Osteoblast (primary cell): Measurements from ENCODE around the gene SGPL1. TPM values are rescaled to one million over a fixed set of nuclear protein-coding genes. Genes with fewer than 3 reads are reported as not detected.
A peak's percentile ranks its signal among the peaks of the same experiment; 100 is the strongest.

Experiments
- DNase-seq: peaks from one replicate; pipeline ENCODE4 v3.0.0; 2011; ENCODE audit warnings: low spot score, mixed read lengths; ENCODE audit not compliant: insufficient read length; ENCODE audit errors: missing footprints
- H2AFZ ChIP-seq: 2 replicates; pipeline ENCODE4 v1.6.0; 2011; ENCODE audit warnings: mild to moderate bottlenecking, low read length
- H3K27ac ChIP-seq: 2 replicates; pipeline ENCODE4 v1.5.1; 2011; ENCODE audit warnings: mild to moderate bottlenecking, low read depth, low read length, moderate library complexity
- H3K27me3 ChIP-seq: 2 replicates; pipeline ENCODE4 v1.6.0; 2012; ENCODE audit warnings: mild to moderate bottlenecking, control low read depth, inconsistent platforms, low read length, moderate library complexity; ENCODE audit not compliant: insufficient read depth
- H3K36me3 ChIP-seq: 2 replicates; pipeline ENCODE4 v1.5.1; 2011; ENCODE audit warnings: mild to moderate bottlenecking, low read length, control low read depth, moderate library complexity; ENCODE audit not compliant: insufficient read depth
- H3K4me1 ChIP-seq: 2 replicates; pipeline ENCODE4 v1.5.1; 2011; ENCODE audit warnings: mild to moderate bottlenecking, low read length, control low read depth, moderate library complexity; ENCODE audit not compliant: insufficient read depth
- H3K4me2 ChIP-seq: 2 replicates; pipeline ENCODE4 v1.6.0; 2011; ENCODE audit warnings: mild to moderate bottlenecking, low read length; ENCODE audit not compliant: insufficient read depth
- H3K4me3 ChIP-seq: fragments of 200-600 bp; sonication (generic); 3 replicates; pipeline ENCODE4 v1.5.1; 2012; ENCODE audit warnings: mild to moderate bottlenecking, low read length, inconsistent platforms; ENCODE audit not compliant: insufficient read depth
- H3K79me2 ChIP-seq: 2 replicates; pipeline ENCODE4 v1.6.0; 2012; ENCODE audit warnings: mild to moderate bottlenecking, low read length, control low read depth, inconsistent platforms; ENCODE audit not compliant: insufficient read depth
- H3K9me3 ChIP-seq: 2 replicates; pipeline ENCODE4 v1.5.1; 2011; ENCODE audit warnings: low read depth, low read length, control low read depth
- H4K20me1 ChIP-seq: 2 replicates; pipeline ENCODE4 v1.6.0; 2012; ENCODE audit warnings: mild to moderate bottlenecking, low read length, control low read depth; ENCODE audit not compliant: insufficient read depth
- total RNA-seq: library from RNA; depleted of rRNA; stranded (reverse); fragments of >200 nt; gene quantifications from 2 replicates; pipeline ENCODE4 v1.2.3, GENCODE V29; 2012
- TF ChIP-seq, protein P1 (sequence below): IDR thresholded peaks from 2 replicates; pipeline ENCODE4 v1.5.1; 2011; ENCODE audit warnings: mild to moderate bottlenecking, low read depth, low read length, moderate library complexity; ENCODE audit errors: extremely low read depth

The SGPL1 gene
- total RNA-seq, 1 donor, result 47.4 TPM

DNA sequence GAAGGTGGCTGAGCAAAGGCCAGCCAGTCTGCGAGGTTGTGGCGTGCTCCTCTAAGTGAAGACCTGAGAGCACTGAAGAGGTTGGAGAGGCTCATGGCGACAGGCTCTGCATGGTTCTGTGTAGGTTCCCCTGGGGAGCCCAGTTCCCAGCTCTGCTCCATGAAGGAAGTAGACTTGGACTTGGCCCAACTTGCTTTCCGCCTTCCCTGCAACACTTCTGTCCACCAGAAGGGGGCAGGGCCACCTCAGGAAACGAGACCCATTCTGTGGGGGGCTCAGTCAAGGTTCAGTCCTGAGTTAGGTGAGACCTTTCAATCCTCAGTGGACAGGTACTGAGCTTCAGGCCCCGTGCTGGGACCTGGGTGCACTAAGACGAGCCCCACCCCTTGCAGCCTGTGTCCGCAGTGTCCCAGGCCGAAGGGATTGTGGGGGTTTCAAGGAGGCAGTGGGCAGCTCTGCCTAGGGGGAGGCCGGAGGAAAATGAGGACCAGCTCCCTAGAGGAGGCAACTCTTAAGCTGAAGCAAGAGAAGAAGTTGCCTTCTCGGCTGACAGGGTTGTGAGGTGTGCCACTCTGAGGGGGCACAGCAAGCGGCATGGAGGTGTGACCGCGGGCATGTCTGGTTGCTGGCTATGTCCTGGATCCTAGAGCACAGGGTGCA is 87.6 kb downstream of the SGPL1 start:
- no peaks in the 10 kb centered on the region for H3K9me3 ChIP-seq
- peaks cover 18% of the 10 kb centered on the region for H3K27me3 ChIP-seq
- no peak overlapping the region for H3K4me3 ChIP-seq
- H2AFZ ChIP-seq, result no peak overlapping the region
- TF ChIP-seq, protein P1, sequence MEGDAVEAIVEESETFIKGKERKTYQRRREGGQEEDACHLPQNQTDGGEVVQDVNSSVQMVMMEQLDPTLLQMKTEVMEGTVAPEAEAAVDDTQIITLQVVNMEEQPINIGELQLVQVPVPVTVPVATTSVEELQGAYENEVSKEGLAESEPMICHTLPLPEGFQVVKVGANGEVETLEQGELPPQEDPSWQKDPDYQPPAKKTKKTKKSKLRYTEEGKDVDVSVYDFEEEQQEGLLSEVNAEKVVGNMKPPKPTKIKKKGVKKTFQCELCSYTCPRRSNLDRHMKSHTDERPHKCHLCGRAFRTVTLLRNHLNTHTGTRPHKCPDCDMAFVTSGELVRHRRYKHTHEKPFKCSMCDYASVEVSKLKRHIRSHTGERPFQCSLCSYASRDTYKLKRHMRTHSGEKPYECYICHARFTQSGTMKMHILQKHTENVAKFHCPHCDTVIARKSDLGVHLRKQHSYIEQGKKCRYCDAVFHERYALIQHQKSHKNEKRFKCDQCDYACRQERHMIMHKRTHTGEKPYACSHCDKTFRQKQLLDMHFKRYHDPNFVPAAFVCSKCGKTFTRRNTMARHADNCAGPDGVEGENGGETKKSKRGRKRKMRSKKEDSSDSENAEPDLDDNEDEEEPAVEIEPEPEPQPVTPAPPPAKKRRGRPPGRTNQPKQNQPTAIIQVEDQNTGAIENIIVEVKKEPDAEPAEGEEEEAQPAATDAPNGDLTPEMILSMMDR, result peak; percentile 85
- H3K4me2 ChIP-seq, result no peak overlapping the region
- H3K36me3 ChIP-seq, result no peaks in the 10 kb centered on the region
- no peaks in the 10 kb centered on the region for H3K4me1 ChIP-seq
- H4K20me1 ChIP-seq, result no peaks in the 10 kb centered on the region
- no peak overlapping the region for H3K27ac ChIP-seq
- peak; percentile 95 for DNase-seq
- no peaks in the 10 kb centered on the region for H3K79me2 ChIP-seq

DNA sequence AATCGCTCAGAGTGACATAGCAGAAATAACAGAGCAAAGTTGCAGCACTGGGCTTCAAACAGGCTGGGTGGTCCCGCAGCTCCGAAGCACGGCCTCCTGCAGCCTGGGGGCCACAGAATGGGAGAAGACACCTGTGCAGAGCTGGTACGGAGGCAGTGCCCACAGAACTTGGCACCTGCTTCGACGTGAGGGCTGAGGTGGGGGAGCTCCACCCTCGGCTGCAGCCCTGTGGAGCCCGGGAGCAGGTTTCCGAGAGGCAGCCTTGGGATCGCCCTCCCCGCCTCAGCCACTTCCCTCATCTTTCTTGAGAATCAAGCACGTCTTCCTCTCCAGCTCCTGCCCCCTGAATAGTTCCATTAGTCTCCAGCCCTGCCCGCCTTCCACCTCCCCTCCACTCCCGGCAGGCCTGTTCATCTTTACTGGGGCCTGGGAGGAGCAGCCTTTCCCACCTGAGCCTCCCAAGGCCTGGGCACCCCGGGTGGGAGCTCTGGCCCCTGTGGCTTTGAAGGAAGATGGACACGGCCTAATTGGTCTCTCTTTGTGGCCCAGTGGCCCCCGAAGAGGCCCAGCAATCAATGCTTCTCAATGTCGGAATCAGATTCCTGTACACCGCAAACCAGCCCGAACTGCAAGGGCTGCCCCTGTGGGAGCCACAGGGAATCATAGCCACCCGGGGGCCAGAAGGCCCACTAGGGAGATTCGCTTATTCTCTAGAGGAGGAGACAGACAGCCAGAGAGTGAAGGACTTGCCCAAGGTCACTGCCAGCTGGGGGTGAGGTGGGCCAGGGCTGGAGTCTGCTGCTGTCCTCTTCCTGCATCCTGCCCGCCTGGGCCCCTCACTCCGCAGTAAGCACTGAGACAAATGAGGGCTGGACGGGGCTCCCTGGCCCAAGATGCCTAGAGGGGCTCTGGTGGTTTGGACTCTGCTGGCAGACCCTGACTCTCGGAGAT is 89.6 kb downstream of the SGPL1 start:
- H2AFZ ChIP-seq, result no peak overlapping the region
- DNase-seq, result peak; percentile 74
- H4K20me1 ChIP-seq, result no peaks in the 10 kb centered on the region
- no peaks in the 10 kb centered on the region for H3K4me1 ChIP-seq
- H3K4me2 ChIP-seq, result no peak overlapping the region
- no peaks in the 10 kb centered on the region for H3K36me3 ChIP-seq
- peaks cover 26% of the 10 kb centered on the region for H3K27me3 ChIP-seq
- H3K27ac ChIP-seq, result no peak overlapping the region
- TF ChIP-seq, protein P1, result no peak
- H3K79me2 ChIP-seq, result no peaks in the 10 kb centered on the region
- H3K9me3 ChIP-seq, result no peaks in the 10 kb centered on the region
- H3K4me3 ChIP-seq, result no peak overlapping the region

DNA sequence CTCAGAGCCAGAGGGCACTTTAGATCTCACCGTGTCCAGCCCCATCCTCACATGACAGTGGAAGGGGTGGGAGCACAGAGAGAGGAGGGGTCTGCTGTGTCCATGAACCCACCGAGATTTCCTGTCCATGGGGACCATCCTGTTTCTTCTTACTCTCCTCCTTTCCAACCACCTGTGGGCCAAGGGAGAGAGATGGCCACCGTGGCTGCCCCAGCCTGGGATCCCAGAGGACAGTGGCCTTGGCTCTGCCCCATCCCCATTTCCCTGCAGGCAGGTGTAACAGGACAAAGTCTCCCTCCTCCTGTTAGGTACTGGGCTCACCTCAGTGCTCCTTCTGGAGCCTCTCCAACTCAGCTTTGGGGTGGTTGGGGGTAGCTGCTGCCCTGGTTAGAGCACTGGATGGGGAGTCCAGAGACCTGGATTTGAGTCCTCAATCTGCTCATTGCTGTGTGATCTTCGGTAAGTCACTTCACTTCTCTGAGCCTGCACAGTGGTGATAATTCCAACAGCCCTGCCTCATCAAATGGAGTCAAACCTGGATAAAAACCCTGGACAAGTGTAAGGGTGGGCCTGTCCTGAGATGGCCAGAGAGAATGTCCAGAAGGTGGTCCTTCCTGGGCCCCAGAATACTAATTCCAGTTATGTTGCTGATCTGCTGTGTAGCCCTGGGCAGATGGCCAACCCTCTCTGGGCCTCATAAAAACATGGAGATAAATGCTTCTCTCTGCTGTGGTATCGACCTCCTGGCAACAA is 90.5 kb downstream of the SGPL1 start:
- Histone ChIP-seq H3K4me1 (no peaks in the 10 kb centered on the region), H3K4me3 (no peak overlapping the region), H3K27ac (no peak overlapping the region), H2AFZ (no peak overlapping the region), H3K36me3 (no peaks in the 10 kb centered on the region), H4K20me1 (no peaks in the 10 kb centered on the region), H3K27me3 (peaks cover 17% of the 10 kb centered on the region), H3K79me2 (no peaks in the 10 kb centered on the region), H3K4me2 (no peak overlapping the region), H3K9me3 (no peaks in the 10 kb centered on the region)
- peak; percentile 49 for DNase-seq
- TF ChIP-seq, protein P1, result no peak
